ENCODE data around the gene MAPK11. TPM values are rescaled to one million over a fixed set of nuclear protein-coding genes. Genes with fewer than 3 reads are reported as not detected.

MAPK11 gene
- total and polyA plus RNA-seq, 9 of the 15 experiments (the other 6 are each of a cell fraction or from before 2014, with no cell fraction given) = 0.06 to 14.6 (median 5.3) TPM

DNA sequence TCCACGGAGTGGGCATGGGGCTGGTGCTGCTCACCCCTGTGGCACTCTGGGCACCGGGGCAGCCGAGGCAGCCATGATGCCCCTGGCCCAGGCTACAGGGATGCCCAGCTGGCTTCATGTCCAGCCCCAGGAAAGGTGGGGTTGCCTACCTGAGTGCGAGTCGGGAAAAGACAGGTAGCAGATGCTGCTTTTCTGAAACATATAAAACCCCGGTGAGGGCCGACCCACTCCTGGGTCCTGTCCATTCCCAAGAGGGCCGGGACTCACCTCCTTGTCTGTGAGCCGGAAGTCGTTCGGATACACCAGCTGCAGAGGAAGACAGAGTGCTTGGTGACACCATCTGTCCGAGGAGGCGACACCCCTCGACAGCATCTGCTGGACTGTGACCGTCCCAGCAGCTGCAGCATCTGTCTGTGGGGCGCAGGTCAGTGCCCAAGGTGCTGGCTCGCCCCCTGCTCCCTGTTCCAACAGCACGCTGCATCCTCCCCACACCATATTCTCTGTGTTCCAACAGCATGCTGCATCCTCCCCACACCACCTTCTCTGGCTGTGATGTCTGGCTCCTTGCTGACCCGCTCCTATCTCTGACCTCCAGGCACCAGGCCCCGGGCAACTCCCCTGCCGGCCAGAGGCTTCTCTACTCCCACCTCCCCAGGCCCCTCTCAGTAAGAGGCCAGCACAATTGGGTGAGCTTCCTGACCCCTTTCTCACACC is 48.7 kb upstream of the MAPK11 start (continued):
- TF ChIP-seq, protein P1, sequence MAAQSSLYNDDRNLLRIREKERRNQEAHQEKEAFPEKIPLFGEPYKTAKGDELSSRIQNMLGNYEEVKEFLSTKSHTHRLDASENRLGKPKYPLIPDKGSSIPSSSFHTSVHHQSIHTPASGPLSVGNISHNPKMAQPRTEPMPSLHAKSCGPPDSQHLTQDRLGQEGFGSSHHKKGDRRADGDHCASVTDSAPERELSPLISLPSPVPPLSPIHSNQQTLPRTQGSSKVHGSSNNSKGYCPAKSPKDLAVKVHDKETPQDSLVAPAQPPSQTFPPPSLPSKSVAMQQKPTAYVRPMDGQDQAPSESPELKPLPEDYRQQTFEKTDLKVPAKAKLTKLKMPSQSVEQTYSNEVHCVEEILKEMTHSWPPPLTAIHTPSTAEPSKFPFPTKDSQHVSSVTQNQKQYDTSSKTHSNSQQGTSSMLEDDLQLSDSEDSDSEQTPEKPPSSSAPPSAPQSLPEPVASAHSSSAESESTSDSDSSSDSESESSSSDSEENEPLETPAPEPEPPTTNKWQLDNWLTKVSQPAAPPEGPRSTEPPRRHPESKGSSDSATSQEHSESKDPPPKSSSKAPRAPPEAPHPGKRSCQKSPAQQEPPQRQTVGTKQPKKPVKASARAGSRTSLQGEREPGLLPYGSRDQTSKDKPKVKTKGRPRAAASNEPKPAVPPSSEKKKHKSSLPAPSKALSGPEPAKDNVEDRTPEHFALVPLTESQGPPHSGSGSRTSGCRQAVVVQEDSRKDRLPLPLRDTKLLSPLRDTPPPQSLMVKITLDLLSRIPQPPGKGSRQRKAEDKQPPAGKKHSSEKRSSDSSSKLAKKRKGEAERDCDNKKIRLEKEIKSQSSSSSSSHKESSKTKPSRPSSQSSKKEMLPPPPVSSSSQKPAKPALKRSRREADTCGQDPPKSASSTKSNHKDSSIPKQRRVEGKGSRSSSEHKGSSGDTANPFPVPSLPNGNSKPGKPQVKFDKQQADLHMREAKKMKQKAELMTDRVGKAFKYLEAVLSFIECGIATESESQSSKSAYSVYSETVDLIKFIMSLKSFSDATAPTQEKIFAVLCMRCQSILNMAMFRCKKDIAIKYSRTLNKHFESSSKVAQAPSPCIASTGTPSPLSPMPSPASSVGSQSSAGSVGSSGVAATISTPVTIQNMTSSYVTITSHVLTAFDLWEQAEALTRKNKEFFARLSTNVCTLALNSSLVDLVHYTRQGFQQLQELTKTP (IDR thresholded peaks at IDR 0.05; ENCODE audit: low read depth in 1 of 2, partially characterized antibody in 2 of 2) = no peak
- TF ChIP-seq KDM1A (IDR thresholded peaks at IDR 0.05) = 0 out of 4 replicates have a peak, but pooled peaks of 1 of the 2 experiments have one; percentile 17
- TF ChIP-seq HNRNPLL (IDR thresholded peaks at IDR 0.05; ENCODE audit: low read depth, low read length, poor library complexity, severe bottlenecking) = no peak
- no peak for TF ChIP-seq ZNF124 (CRISPR knock-in tag; IDR thresholded peaks at IDR 0.05)
- no peak for TF ChIP-seq ZSCAN29 (IDR thresholded peaks at IDR 0.05)
- no peak for TF ChIP-seq RB1 (IDR thresholded peaks at IDR 0.05; ENCODE audit: low read depth)
- no peak for TF ChIP-seq ZNF134 (CRISPR knock-in tag; conservative IDR thresholded peaks at IDR 0.05)
- TF ChIP-seq ETV1 (tag; conservative IDR thresholded peaks at IDR 0.05; ENCODE audit: low read depth) = 0 out of 2 replicates have a peak, but pooled peaks have one; percentile 19
- TF ChIP-seq, protein P2, sequence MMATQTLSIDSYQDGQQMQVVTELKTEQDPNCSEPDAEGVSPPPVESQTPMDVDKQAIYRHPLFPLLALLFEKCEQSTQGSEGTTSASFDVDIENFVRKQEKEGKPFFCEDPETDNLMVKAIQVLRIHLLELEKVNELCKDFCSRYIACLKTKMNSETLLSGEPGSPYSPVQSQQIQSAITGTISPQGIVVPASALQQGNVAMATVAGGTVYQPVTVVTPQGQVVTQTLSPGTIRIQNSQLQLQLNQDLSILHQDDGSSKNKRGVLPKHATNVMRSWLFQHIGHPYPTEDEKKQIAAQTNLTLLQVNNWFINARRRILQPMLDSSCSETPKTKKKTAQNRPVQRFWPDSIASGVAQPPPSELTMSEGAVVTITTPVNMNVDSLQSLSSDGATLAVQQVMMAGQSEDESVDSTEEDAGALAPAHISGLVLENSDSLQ (IDR thresholded peaks at IDR 0.05) = no peak
- TF ChIP-seq ZNF316 (IDR thresholded peaks at IDR 0.05) = no peak
- no peak for TF ChIP-seq HDGF (IDR thresholded peaks at IDR 0.05)
- TF ChIP-seq MBD2 (IDR thresholded peaks at IDR 0.05; ENCODE audit: borderline replicate concordance, low read depth) = 0 out of 2 replicates have a peak, but pooled peaks have one; percentile 38
- TF ChIP-seq, protein P3, sequence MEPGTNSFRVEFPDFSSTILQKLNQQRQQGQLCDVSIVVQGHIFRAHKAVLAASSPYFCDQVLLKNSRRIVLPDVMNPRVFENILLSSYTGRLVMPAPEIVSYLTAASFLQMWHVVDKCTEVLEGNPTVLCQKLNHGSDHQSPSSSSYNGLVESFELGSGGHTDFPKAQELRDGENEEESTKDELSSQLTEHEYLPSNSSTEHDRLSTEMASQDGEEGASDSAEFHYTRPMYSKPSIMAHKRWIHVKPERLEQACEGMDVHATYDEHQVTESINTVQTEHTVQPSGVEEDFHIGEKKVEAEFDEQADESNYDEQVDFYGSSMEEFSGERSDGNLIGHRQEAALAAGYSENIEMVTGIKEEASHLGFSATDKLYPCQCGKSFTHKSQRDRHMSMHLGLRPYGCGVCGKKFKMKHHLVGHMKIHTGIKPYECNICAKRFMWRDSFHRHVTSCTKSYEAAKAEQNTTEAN (CRISPR knock-in tag; IDR thresholded peaks at IDR 0.05) = no peak
- TF ChIP-seq GTF2F1 (IDR thresholded peaks at IDR 0.05; ENCODE audit: low read depth, low read length) = no peak
- TF ChIP-seq, protein P4, sequence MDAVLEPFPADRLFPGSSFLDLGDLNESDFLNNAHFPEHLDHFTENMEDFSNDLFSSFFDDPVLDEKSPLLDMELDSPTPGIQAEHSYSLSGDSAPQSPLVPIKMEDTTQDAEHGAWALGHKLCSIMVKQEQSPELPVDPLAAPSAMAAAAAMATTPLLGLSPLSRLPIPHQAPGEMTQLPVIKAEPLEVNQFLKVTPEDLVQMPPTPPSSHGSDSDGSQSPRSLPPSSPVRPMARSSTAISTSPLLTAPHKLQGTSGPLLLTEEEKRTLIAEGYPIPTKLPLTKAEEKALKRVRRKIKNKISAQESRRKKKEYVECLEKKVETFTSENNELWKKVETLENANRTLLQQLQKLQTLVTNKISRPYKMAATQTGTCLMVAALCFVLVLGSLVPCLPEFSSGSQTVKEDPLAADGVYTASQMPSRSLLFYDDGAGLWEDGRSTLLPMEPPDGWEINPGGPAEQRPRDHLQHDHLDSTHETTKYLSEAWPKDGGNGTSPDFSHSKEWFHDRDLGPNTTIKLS (IDR thresholded peaks at IDR 0.05; ENCODE audit: borderline replicate concordance, low read depth) = no peak
- no peak for TF ChIP-seq LCOR (CRISPR knock-in tag; IDR thresholded peaks at IDR 0.05)
- TF ChIP-seq DDX20 (tag; IDR thresholded peaks at IDR 0.05; ENCODE audit: low read depth) = no peak
- 0 out of 2 replicates have a peak, but pooled peaks have one; percentile 33 for TF ChIP-seq ZFX (CRISPR knock-in tag; IDR thresholded peaks at IDR 0.05)
- TF ChIP-seq, protein P5, sequence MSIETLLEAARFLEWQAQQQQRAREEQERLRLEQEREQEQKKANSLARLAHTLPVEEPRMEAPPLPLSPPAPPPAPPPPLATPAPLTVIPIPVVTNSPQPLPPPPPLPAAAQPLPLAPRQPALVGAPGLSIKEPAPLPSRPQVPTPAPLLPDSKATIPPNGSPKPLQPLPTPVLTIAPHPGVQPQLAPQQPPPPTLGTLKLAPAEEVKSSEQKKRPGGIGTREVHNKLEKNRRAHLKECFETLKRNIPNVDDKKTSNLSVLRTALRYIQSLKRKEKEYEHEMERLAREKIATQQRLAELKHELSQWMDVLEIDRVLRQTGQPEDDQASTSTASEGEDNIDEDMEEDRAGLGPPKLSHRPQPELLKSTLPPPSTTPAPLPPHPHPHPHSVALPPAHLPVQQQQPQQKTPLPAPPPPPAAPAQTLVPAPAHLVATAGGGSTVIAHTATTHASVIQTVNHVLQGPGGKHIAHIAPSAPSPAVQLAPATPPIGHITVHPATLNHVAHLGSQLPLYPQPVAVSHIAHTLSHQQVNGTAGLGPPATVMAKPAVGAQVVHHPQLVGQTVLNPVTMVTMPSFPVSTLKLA (conservative IDR thresholded peaks at IDR 0.05) = peak in 1 of 2 experiments; percentile 67; a peak in 2 of 4 replicates

Measured in K562 (cell line).